HG02759 (cell line): Measurements from ENCODE around the gene CYB5R4.
"Not testable (repeated sequence)": the region's sequence is repeated elsewhere in the genome, so short reads cannot be mapped to it uniquely, and the experiment has no call there.

Source experiments
- ATAC-seq: cut with Tn5 transposase; IDR thresholded peaks from one replicate; pipeline ENCODE4 v1.9.1; 2021; ENCODE audit warnings: mild to moderate bottlenecking, moderate library complexity; ENCODE audit not compliant: unreplicated experiment

Gene CYB5R4

GRCh38 chr6:83862776-83863471, 3.4 kb downstream of the CYB5R4 start:
- ATAC-seq, result no peak

GRCh38 chr6:83867043-83867442, 7.6 kb downstream of the CYB5R4 start:
- no peak for ATAC-seq

GRCh38 chr6:83867527-83868161, 8.2 kb downstream of the CYB5R4 start:
- ATAC-seq, result peak; percentile 42

- ATAC-seq, result no peak
These were observed 9.2 kb downstream of the CYB5R4 start for GRCh38 chr6:83868639-83869038.

- ATAC-seq, result no peak
These were observed 11.2 kb downstream of the CYB5R4 start for GRCh38 chr6:83870649-83871048.

- no peak for ATAC-seq
These were observed 13.1 kb downstream of the CYB5R4 start for GRCh38 chr6:83872386-83873118.

- no peak for ATAC-seq
These were observed 14.4 kb downstream of the CYB5R4 start for GRCh38 chr6:83873869-83874268.

GRCh38 chr6:83875843-83876242, 16.4 kb downstream of the CYB5R4 start:
- no peak for ATAC-seq

GRCh38 chr6:83878902-83879644, 19.6 kb downstream of the CYB5R4 start:
- no peak for ATAC-seq

GRCh38 chr6:83879746-83880145, 20.3 kb downstream of the CYB5R4 start:
- ATAC-seq, result no peak

GRCh38 chr6:83883240-83883639, 23.8 kb downstream of the CYB5R4 start:
- no peak for ATAC-seq

- peak; percentile 83 for ATAC-seq
These were observed 25.0 kb downstream of the CYB5R4 start for GRCh38 chr6:83884523-83884922.

- ATAC-seq, result no peak
These were observed 26.5 kb downstream of the CYB5R4 start for GRCh38 chr6:83885984-83886383.

- no peak for ATAC-seq
These were observed 30.1 kb downstream of the CYB5R4 start for GRCh38 chr6:83889621-83890020.

GRCh38 chr6:83890520-83890919, 31.0 kb downstream of the CYB5R4 start:
- ATAC-seq, result no peak

- ATAC-seq, result no peak
These were observed 32.1 kb downstream of the CYB5R4 start for GRCh38 chr6:83891586-83891985.

- ATAC-seq, result no peak
These were observed 33.5 kb downstream of the CYB5R4 start for GRCh38 chr6:83893024-83893423.

GRCh38 chr6:83897094-83897493, 37.6 kb downstream of the CYB5R4 start:
- not testable (repeated sequence) for ATAC-seq

- ATAC-seq, result no peak
These were observed 42.1 kb downstream of the CYB5R4 start for GRCh38 chr6:83901624-83902023.

- ATAC-seq, result no peak
These were observed 44.9 kb downstream of the CYB5R4 start for GRCh38 chr6:83904395-83904794.

GRCh38 chr6:83905648-83906047, 46.2 kb downstream of the CYB5R4 start:
- no peak for ATAC-seq
